ENCODE results near the gene FSD2. TPM values are rescaled to one million over a fixed set of nuclear protein-coding genes. Genes with fewer than 3 reads are reported as not detected.

The FSD2 gene
- total RNA-seq, 1 experiment from 2014 or later: not detected

DNA sequence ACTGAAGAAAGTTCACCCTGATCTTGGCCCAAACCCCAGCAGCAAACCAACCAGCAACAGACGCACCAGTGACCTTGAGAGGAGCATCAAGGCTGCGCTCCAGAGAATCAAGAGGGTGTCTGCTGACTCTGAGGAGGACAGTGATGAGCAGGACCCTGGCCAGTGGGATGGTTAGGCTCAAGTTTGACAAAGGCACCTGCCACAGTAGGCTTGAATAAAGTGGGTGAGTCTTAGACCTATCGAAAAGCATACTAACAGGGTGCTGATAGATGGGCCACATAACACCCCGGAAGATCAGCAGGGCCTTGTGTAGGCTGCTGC is 27.5 kb upstream of the FSD2 start:
- H3K23me2 ChIP-seq (ENCODE audit: insufficient read length, low read depth, low read length, poor library complexity, severe bottlenecking): no peaks in the 10 kb centered on the region
- no peaks in the 10 kb centered on the region for H3K79me1 ChIP-seq (ENCODE audit: insufficient read depth, low read depth, low read length, poor library complexity, severe bottlenecking)
- no peak overlapping the region for H3K4me2 ChIP-seq (ENCODE audit: insufficient read depth, insufficient read length, low read length)
- no peak overlapping the region for H3K56ac ChIP-seq (ENCODE audit: insufficient read length, low read depth, low read length)
- no peak overlapping the region for H3K9ac ChIP-seq (ENCODE audit: extremely low read depth, insufficient read length, low read length)
- H2AK5ac ChIP-seq (ENCODE audit: insufficient read length, low read length): no peak overlapping the region
- no peak overlapping the region for H4K5ac ChIP-seq (ENCODE audit: insufficient read length, low read depth, low read length)
- Mint-ChIP-seq H3K4me3 (no peak overlapping the region), H3K36me3 (ENCODE audit: insufficient read depth in 1 of 3, low read depth in 3 of 3) (peaks cover 17 to 54% (median 32%) of the 10 kb centered on the region in 3 experiments; a peak in 6 of 7 replicates), H3K4me1 (no peaks in the 10 kb centered on the region), H3K27ac (no peak overlapping the region; a peak in 1 of 7 replicates), H3K9me3 (no peaks in the 10 kb centered on the region), H3K27me3 (ENCODE audit: low read depth) (no peaks in the 10 kb centered on the region)
- no peak overlapping the region for H4K91ac ChIP-seq (ENCODE audit: insufficient read length, low read depth, low read length)
- no peaks in the 10 kb centered on the region for H3K9me3 ChIP-seq (ENCODE audit: control insufficient read depth, low read depth, low read length)
- DNase-seq: no peak
- H4K8ac ChIP-seq (replicated peaks; ENCODE audit: insufficient read length, low read depth, low read length): no peak overlapping the region
- H3K4me1 ChIP-seq (ENCODE audit: insufficient read depth, low read length): no peaks in the 10 kb centered on the region
- no peaks in the 10 kb centered on the region for H4K20me1 ChIP-seq (ENCODE audit: control insufficient read depth, insufficient read depth, insufficient read length)
- H2BK12ac ChIP-seq (ENCODE audit: insufficient read length, low read depth, low read length): no peak overlapping the region
- no peak overlapping the region for H3K27ac ChIP-seq (ENCODE audit: insufficient read length, low read depth, low read length)
- no peak overlapping the region for H2BK120ac ChIP-seq (ENCODE audit: low read depth, low read length, poor library complexity, severe bottlenecking)
- no peak overlapping the region for H3K4ac ChIP-seq (ENCODE audit: low read depth, low read length)
- no CpG with 5 or more reads among the region's 4 CpGs for WGBS (ENCODE audit: extremely low coverage, insufficient read length, low lambda C conversion rate)
- no peak overlapping the region for H2BK15ac ChIP-seq (ENCODE audit: low read depth, low read length)
- no peak overlapping the region for H3K18ac ChIP-seq (ENCODE audit: insufficient read length, low read depth, low read length)
- no peak for TF ChIP-seq CTCF (conservative IDR thresholded peaks at IDR 0.05)
- no peak overlapping the region for H3T11ph ChIP-seq (ENCODE audit: low read length)
- no peaks in the 10 kb centered on the region for H3K79me2 ChIP-seq (ENCODE audit: insufficient read depth, low read length)
- H3K23ac ChIP-seq (ENCODE audit: insufficient read length, low read depth, low read length): no peak overlapping the region
- H2BK20ac ChIP-seq (ENCODE audit: low read depth, low read length, poor library complexity, severe bottlenecking): no peak overlapping the region
- H3K14ac ChIP-seq (ENCODE audit: insufficient read depth, low read length): no peak overlapping the region
- H3K27me3 ChIP-seq (ENCODE audit: insufficient read depth, low read length): no peaks in the 10 kb centered on the region
- H2BK5ac ChIP-seq (ENCODE audit: insufficient read length, low read length): no peak overlapping the region
- H2AFZ ChIP-seq (ENCODE audit: low read length): no peak overlapping the region
